Germinal center (tissue), 1 donor: ENCODE results near the gene NASP.

Experiments
- DNase-seq: peaks from one replicate; pipeline ENCODE4 v3.0.0; 2012; ENCODE audit warnings: mixed read lengths, low spot score

The NASP gene

DNA sequence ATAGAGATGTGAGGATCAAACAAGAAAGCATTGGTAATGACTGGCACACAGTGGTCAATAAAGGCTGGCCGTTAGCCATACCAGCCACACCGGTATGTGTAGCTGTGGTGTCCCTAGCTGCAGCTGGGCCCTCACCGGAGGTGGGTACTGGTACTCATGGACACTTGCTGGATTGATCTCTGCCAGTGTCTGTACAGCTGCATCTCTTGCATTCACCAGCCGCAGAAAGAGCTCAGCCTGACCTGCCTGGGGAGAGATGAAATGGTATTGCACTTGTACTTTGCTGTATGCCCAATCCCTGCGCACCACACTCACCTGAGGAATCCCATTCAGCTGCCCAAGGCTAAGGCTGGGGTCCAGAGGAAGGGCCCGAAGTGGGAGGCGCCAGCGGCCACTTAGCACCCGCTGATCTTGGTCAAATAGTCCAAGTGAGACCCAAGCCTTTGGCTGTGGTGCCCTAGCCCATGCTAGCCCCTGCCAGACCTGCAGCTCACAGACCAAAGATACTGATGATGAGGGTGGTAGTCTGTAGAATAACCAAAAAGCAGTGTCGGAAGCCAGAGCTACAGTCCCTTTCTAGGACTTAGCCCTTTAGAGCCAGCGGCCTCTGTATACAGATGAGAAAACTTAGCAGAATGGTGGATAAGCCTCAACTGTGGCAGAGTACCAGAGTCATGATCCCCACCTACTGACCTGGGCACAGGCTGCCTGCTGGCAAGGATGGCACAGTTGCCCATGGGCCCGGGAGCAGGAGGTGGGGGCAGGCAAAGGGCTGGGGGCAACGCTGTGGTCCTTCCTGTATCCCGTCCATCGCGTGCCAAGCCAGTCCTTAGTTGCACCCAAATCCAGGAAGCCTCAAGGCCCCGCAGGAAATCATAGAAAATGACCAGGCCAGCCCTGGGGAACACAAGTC lies 37.0 kb downstream of the NASP start:
- DNase-seq = no peak

GRCh38 chr1:45621501-45621836 lies 37.6 kb downstream of the NASP start:
- DNase-seq = no peak

DNA sequence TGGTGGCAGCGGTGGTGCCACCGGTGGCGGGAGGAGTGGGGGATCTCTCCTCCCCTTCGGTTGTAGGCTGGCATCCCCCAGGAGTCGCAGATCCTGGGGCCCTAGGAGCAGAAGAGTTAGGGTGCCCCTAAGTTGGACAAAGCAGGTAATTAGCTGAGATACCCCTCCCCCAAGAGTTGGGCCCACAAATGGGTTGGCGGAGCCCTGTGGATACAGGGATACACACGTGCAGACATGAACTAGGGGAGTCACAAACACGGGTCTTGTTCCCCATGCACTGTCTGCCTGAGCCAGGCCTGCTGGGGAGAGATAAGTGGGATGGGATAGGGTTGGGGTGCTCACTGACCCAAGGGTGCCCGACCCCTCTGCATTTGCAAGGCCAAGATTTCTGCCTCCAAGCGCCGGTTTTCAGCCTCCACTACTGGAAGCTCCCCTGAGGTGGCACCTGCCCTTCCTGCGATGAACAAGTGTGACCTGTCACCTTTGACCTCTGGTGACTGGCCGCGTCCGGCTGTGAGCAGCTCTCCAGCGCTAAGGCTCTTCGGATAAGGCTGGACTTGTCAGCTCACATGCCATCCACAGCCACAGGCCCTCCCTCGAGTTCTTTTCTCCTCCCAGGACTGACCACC lies 38.2 kb downstream of the NASP start:
- no peak for DNase-seq

DNA sequence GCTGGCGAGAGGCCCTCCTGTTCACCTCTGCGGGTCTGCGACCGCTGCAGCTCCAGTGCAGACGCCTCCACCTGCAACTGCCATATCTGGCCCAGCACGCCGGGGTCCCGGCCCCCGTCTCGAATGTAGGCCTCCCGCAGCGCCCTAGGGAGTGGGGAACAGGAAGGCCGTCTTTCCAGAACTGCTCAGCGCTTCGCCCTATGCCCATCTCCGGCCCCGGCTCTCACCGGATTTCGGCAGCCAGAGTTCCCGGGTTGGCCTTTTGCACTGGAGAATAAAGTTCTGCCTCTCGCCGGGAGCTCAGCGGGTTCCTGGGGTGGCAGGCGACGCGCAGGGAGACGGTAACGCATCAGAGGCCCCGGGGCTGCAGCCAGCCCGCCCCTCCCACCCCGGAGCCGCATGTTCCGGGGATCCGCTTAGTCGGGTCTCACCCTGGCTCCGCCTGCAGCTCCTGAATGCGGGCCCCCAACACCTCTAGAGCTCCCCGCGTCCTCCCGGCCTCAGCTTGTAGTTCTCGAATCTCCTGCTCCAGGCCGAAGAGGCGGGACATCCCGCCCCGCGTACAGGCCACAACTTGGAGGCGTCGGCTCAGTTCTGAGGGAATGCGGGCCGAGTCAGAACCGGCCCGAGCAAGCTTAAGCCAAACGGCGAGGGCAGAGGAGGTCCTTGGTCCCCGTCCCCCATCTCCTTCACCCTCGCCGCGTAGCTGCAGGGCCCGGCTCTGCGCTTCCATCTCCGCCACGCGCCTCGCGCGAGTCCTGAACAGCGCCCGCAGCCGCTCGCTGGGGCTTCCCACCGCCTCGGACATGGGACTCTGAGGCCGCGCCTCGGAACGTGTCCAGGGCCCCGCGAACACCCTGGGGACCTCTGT lies 38.9 kb downstream of the NASP start:
- no peak for DNase-seq

DNA sequence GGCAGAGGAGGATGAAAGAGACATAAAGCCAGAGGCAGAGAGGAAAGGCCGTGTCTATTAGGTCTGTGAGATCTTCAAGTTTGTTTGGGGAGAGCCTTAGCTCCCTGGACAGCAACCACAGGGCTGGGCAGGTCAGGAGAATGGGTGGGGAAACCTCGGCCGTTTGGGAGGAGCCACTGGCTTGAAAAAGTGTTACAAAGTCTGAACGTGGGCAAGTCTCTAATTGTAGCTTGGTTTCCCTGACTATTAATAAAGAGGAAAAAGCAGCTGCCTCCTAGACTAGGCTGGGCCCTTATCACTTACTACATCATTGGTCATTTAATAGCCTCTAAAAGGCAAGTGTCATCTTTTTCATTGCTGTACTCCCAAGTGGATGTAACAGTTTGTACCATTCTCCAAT lies 40.1 kb downstream of the NASP start, which contains the start of gene CCDC17:
Gene CCDC17, minus strand, starts transcription at position 83 of the 400 bp plus-strand sequence. CDS start 145 bp downstream, outside the sequence.
- DNase-seq = no peak

- no peak for DNase-seq
Observed at GRCh38 chr1:45629035-45629434, 45.2 kb downstream of the NASP start.

DNA sequence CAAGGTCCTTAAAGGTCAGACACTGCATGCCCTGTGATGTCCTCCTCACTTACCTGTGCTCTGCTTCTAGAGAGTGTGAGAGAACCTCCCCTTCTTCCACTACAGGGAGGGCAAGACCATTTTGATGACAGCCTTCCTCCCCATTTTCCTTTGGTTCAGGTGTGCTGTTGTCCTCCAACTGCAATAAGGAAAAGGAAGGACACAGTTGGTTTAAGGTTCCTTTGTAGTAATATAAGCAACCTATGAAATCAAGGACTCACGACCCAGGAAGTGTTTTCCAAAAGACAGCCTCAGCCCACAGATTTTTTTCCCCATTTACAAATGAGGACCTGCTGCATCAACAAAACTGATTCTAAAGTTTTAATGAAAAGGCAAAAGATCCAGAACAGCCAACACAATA lies 46.6 kb downstream of the NASP start:
- DNase-seq = no peak

DNA sequence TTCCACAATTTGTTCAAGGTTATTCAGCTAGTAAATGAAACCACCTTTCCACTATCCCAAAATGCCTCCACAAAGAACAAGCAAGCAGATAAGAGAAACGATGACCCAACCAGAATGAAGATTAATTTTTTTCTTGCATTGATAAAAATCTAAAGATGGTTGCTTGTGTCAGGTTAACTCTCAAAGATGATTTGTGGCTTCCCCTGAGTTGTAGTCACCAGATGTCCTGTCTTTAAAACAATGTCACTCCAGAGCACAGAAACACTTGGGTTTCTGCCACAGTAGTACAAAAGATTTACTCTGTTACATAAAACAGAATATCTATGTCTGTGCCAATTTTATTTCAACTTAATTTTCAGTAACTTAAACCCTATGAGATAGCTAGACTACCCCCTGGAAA lies 51.4 kb downstream of the NASP start:
- no peak for DNase-seq

DNA sequence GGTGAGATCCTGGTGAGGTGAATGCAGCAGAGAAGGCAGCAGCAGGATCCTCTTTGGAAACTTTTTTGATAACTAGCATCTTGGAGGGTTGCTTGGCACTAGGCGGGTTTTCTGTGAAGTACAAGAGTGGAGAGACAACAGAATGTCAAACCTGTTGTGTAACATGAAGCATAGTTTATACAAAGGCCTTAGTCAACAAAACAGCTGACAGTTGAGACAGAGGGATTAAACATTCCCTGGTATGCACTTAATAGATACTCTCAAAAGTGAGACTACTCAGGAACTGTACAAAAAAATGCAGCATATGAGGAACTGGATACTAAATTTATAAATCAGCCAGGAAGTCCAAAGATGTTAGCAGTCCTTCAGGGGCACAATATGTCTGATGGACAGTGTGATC lies 56.5 kb downstream of the NASP start:
- DNase-seq = no peak

DNA sequence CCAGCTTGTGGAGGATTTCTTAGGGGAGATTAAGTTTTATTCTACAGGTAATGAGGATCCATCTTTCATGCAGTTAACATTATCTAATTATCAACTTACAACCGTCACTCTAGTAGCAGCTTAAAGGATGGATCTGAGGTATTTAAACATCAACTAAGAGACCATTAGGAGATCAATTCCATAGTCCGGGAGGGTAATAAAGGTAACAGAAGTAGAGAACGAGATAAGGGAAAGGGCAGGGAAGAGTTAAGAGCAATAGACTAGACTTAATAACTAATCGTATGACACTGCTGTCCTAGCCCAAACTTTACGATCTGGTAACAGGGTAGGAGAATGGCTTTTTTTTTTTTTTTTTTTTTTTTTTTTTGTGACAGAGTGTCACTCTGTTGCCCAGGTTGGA lies 59.5 kb downstream of the NASP start:
- no peak for DNase-seq

DNA sequence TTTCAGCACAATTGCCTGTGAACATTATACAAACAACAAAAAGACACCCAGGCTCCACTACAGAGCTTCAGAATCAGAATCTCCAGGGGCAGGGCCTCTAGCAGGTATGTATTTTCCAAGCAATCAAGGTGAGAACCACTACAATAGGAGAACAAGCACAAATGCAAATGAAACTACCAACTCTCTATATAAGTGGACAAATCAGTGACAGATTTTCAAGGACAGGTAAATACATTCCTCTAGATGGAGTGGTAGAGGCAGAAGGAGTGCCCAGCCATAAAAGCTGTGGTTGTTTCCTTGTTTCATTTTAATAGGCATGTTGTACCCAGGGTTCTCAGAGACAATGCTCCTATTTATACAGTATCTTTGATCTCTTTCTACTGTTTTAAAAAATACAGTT lies 60.1 kb downstream of the NASP start:
- DNase-seq = no peak

- DNase-seq = peak; percentile 50
Observed at GRCh38 chr1:45644661-45645060, 60.8 kb downstream of the NASP start.

GRCh38 chr1:45647248-45648021 lies 63.6 kb downstream of the NASP start:
- no peak for DNase-seq

DNA sequence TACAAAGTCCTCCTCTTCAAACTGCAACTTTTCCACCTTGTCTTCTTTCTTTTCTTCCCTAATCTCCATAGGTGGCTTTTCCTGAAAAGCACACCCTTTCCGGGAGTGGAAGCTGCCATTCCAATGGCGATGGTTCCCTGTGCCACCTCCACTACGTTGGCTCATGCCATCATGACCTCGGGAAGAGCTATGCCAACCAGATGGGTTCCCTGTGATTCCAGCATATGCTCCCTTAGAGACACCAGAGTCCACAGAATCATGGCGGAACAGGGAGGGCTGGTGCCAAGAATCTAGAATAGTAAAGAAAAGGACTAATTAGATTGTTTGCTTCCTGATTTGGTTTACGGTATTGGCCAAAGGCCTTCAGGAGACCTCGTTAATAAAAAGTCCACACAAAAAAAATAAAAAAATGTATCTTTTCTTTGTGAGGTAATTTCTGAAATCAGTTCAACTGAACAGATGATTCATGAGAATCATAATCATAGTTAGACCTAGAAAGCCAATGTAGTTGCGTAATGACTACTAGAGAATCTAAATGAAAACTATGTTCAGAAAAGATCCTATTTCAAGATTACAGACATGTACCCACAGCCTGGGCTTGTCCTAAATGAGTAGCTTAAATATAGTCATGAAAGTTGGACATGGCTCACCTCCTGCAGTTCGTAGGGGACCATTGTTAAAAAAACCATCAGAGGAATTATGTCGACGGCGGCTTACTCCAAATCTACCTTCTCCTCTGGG lies 70.9 kb downstream of the NASP start:
- DNase-seq = no peak

GRCh38 chr1:45656573-45657226 lies 72.9 kb downstream of the NASP start:
- DNase-seq = no peak

DNA sequence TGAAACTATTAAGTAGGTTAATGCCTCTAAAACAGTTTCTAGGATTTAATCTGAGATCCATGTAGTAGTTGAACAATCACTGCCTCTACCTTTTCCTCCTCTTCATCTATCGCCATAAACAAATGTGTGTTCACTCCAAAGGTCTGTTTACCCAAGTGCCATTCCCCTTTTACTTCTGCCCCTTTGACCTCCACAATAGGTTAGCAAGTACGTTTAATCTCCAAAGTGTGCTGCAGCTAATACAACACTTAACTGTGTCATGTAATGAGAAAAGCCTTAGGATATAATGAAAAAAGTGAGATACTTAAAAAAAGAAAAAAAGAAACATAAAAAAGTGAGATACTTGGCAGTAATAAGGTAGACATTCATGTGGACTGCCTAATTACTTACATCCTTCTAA lies 74.3 kb downstream of the NASP start:
- no peak for DNase-seq

DNA sequence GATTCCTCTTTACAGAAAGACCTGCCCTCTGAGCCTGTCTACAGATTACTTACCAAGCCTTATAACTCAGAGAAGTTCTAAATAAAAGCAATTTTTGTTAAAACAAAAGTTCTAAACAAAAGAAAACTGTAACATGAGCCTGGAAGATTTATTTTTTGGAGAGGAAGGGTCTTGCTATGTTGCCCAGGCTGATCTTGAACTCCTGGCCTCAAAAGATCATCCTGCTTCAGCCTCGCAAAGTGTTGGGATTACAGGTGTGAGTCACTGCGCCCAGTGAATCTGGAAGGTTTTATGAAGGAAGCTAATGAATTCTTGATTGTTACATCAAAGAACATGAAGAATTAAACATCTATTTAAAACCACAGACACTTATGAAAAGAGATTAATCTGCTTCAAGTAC lies 75.4 kb downstream of the NASP start:
- DNase-seq = no peak

DNA sequence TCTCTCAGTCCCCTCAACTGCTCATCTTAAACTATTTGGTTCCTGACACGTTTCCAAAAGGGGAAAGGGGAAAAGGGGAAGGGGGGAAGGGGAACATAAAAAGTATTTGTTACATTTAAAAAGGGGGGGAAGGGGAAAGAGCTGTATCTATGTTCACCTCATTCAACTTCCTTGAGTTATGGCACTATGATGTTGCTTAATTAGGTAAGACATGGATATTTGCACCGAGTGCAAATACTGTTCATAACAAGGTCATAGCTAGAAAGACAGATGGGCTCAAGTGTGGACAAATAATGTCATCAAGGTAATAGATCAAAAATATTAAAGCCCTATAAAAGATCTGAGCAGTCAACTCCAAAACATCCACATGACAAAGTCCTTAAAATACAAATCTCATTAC lies 76.5 kb downstream of the NASP start:
- DNase-seq = no peak

- DNase-seq = no peak
Observed at GRCh38 chr1:45666836-45667235, 83.0 kb downstream of the NASP start.

DNA sequence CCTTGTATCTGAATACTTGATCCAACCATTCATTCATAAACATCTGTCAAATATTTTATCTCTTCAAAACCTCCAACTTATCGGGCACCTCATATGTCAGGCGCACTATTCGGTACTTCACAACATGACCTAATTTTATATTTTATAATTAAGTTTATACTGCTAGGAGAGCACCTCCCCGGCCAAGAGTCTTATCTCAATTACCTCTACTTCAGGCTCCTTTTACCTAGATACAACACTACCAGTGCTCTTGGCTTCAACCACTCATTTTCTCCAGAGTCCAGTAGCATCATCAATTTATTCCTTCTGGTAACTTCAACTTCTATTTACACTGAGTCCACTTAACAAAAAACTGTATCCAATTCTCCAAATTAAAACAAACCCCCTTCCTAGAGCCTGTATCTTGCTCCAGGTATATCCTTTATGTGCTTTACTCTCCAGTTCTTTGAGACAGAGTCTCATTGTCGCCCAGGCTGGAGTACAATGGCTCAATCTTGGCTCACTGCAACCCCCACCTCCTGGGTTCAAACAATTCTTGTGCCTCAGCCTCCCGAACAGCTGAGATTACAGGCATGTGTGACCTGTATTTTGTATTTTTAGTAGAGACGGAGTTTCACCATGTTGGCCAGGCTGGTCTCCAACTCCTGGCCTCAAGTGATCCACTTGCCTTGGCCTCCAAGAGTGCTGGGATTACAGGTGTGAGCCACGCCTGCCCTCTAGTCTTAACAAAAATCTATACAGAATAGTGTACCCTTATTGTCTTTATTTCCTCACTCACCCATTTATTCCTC lies 83.7 kb downstream of the NASP start:
- no peak for DNase-seq
